HG03457 (cell line): ENCODE data around the gene MYO9B.

Source experiments
- ATAC-seq: cut with Tn5 transposase; IDR thresholded peaks from one replicate; pipeline ENCODE4 v1.9.1; 2021; ENCODE audit warnings: moderate number of reproducible peaks; ENCODE audit not compliant: unreplicated experiment

The MYO9B gene

DNA sequence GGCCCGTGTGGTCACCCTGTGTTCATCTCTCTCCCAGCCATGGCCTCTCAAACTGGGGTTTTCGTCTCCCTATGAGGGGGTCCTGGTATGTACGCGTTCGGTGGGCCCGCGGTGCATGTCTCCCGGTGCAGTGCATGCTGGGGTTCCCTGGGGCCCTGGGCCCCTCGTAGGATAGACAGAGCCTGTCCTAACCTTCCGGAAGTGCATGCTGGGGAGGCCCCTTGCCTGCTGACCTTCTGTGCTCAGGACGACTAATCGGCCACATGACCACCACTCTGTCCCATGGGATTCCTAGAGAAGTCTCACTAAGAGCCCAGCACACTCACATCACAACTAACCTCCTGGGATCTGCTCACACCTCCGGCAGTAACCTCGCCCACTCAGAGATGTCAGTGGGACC, 134.7 kb downstream of the MYO9B start:
- no peak for ATAC-seq

DNA sequence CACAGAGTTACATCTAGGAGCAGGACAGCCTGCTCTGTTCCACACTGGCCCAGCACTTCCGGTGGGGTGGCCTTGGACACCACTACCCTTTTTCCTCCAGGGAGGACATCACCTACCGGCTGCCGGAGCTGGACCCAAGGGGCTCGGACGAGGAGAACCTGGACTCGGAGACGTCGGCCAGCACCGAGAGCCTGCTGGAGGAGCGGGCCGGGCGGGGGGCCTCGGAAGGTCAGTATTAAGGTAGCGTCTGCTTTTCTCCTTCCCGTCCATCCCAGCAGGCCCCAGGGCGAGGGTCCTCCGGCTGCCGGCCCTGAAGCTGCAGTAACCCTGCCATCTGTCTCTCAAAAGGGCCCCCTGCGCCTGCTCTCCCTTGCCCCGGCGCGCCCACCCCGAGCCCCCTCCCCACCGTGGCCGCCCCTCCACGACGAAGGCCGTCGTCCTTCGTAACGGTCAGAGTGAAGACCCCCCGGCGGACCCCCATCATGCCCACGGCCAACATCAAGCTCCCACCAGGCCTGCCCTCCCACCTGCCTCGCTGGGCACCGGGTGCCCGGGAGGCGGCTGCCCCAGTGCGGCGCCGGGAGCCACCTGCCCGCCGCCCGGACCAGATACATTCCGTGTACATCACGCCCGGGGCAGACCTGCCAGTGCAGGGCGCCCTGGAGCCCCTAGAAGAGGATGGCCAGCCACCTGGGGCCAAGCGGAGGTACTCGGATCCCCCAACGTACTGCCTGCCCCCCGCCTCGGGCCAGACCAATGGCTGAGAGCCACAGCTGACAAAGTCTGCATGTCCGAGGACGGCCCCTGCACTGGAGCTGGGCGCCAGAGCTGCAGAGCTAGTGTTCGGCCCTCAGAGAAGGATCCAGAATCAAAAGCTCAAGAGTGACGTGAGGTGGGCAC, 136.2 kb downstream of the MYO9B start:
- no peak for ATAC-seq

DNA sequence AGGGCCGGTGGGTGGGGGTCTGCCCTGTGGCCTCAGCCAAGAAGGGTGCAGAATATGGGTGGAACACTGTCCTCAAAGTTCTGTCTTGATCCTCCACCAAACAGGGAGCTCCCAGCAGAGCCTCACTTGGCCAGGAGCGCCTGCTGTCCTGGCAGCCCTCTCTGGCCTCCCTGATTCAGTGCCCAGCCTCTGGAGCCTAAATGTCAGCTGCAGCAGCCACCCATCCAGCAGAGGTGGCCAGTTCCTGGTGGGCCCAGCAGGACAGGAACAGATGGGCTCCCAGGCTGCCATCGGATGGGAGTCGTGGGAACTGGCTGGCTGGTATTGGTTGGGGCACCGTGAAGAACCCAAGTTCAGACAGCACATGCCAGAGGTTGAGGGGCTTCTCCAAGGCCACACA, 137.8 kb downstream of the MYO9B start:
- ATAC-seq = no peak

DNA sequence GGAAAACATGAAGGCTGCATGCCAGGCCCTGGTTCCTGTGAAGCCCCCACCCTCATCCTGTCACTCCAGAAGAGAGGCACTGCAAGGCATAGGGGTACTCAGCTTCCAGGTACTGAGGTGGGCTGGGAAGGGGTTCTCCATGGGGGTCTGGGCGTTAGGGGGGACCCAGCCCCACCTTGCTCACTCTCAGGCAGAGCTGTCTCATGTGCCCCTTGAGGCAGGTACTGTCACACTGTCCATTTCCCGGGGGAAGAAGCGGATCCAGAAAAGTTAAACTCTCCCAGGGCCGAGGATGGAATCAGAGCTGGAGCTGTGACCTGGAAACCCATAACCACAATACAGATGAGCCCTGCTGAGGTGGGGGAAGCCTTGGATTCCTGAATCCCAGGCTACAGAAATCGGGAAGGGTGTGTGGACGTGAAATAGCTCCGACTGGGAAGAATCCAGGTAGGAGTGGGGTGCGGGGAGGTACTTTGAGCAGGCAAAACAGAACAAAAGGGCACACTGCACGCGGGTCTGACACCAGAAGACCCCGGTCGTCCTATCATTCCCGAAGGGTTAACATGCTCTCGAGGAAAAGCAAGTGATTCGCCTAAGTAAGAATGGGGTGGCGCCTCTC, 139.0 kb downstream of the MYO9B start:
- no peak for ATAC-seq

DNA sequence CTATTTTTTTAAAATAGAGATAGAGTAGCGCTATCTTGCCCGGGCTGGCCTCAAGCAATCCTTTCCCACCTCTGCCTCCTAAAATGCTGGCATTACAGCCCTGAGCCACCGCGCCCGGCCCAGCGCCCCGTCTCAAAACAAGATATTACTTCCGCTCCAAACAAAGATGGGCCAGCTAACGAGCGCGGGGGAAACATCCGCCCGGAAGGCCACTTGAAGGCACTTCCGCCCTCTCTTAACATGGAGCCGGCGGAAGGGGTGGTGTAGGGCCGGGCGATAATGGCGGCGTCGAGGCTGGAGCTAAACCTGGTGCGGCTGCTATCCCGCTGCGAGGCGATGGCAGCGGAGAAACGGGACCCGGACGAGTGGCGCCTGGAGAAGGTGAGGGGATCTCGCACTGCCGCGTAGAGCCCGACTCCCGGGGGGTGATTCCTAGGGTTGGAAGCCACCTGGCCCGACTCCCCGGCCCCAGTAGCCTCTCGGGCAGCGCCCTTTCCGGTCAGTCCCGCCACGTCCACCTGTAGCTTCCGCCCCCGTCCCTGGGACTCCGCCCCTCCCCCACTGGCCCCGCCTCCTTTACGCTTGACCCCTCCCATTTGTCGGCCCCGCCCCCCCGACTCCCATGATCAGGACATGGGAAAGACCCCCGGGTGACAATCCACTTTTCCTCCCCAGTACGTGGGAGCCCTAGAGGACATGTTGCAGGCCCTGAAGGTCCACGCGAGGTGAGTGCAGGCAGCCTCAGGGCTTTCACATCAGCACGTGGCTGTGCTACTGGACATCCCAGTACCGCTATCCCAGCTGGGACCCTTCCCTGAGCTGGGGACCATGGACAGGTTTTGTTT, 139.8 kb downstream of the MYO9B start, which contains the start of gene USE1:
TSS of gene USE1 (plus strand) at position 231 of the 845 bp plus-strand sequence. CDS start at position 280, 49 bp downstream.
- no peak for ATAC-seq

DNA sequence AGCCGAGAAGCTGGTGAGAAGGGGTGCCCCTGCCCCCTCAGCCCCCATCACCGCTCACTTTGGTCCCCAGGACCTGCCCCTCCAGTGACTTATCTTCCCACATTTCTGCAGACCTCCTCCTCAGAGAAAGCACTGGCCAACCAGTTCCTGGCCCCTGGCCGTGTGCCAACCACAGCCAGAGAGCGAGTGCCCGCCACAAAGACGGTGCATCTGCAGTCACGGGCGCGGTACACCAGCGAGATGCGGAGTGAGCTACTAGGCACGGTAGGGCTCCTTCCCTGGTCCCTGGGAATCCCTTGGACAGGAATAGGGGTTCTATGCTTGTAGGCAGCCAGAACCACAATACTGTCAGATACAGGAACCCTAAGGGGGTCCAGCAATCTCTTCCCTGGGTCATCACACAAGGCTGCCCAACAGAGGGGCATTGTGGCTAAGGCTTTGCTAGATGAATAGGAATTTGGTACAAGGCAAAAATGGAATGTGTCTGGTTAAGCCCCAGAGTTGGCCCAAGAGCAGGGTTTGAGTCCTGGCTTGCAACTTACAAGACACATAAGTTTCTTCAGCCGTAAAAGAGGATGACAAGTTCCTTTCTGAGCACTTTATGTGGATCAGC, 140.6 kb downstream of the MYO9B start:
- no peak for ATAC-seq

DNA sequence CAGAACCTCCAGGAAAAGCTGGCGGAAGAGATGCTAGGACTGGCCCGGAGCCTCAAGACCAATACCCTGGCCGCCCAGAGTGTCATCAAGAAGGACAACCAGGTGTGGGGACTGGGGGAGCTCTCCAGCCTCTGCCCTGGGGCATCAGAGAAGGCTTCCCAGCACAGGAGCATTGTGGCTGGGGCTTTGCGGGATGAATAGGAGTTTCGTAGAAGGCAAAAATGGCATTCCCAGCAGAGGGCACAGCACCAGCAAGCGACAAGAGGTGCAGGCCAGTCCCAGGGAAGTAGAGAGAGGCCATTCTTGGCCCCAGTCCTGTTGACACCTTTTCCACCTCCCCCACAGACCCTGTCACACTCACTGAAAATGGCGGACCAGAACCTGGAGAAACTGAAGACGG, 143.7 kb downstream of the MYO9B start:
- no peak for ATAC-seq

DNA sequence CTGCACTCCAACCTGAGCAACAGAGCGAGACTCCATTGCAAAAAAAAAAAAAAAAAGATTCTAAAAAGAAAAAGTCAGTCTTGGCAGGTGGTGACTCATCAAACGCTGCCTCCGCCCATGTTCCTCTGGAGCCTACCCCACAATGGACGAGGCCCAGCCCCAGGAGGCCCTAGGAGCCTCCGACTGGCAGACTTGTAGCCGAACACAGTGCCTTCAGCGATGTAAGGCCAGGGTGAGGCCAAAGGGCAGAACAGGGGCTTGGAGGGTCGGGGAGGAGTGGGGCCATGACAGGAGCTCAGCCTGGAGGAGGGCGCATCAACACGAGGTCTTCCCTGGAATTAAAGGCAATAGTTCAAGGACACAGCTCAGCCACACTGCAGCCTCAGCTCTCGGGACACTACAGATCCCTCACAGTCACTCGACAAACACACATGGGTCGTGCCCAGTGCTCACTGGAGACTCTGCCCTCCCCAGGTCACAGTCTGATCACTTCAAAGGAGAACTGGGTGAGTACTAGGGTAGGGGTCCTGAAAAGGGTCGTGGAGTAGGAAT, 144.7 kb downstream of the MYO9B start:
- no peak for ATAC-seq

DNA sequence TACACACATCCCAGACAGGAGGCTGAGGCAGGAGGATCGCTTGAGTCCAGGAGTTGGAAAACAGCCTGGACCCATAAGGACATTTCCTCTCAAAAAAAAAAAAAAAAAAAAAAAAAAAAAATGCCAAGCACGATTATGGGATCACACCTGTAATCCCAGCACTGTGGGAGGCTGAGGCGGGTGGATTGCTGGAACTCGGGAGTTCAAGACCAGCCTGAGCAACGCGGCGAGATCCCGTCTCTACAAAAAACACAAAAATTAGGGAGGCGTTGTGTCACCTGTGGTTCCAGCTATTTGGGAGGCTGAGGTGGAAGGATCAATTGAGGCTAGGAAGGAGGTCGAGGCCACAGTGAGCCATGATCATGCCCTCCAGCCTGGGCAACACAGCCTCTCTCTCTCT, 149.5 kb downstream of the MYO9B start:
- ATAC-seq = no peak

DNA sequence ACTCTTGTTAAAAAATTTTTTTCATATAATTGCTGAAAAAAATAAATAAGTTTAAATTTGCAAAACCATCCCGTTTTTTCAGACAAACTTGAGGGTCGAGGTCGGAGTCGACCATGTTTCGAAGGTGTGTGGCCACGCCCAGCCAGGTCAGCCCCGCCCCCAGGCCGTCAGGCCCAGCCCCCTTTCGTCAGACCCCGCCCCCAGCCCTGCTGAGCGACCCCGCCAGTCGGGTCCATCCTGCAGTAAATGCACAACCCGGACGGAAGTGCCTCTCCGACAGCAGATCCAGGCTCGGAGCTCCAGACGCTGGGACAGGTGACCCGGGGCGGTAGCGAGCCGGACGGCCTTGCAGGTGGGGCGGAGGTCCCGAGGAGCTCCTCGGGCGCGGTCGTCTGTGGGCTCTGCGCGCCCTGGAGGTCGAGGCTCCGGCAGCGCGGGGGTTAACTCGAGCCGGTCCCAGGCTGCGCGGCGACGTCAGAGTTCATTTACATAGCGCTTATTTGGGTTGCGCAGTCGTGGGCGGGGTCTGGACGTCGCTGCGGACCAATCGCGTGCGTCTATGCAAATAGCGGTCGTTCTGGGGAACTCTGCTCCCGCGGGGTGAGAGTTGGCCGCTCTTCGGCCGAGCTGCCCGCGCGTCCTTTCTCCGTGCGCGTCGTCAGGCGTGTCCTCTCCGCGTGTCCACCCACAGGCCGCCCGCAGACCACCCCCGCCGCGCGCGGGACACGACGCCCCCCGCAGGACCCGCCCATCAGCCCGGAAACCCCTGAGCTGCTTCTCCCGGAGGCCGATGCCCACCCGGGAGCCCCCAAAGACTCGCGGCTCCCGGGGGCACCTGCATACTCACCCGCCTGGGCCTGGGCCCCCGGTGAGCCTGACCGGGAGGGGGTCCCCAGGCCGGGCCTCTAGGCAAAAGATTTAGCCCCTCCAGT, 150.7 kb downstream of the MYO9B start, which contains the start of gene OCEL1:
TSS of gene OCEL1 (plus strand) at position 225 of the 932 bp plus-strand sequence. CDS start at position 247, 22 bp downstream.
- peak; percentile 78 for ATAC-seq

DNA sequence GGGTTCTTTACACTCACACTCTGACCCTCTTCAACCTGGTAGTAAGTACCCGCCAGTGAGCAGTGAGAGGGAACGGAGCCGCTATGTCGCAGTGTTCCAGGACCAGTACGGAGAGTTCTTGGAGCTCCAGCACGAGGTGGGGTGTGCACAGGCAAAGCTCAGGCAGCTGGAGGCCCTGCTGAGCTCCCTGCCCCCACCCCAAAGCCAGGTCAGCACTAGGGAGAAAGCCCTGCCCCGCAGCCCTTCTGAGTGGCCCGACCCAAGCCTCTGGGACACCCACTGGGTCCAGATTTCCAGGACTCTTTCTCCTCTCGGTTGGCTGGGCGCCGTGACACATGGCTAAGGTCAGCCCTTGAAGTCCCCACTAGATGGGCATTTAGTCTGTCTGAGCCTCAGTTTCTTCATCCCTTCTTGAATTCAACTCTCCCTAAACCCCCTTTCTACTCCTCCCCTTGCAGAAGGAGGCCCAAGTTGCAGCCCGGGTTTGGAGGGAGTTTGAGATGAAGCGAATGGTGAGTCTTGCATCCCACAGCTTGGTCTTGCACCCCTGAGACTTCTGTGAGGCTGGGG, 152.3 kb downstream of the MYO9B start:
- no peak for ATAC-seq

DNA sequence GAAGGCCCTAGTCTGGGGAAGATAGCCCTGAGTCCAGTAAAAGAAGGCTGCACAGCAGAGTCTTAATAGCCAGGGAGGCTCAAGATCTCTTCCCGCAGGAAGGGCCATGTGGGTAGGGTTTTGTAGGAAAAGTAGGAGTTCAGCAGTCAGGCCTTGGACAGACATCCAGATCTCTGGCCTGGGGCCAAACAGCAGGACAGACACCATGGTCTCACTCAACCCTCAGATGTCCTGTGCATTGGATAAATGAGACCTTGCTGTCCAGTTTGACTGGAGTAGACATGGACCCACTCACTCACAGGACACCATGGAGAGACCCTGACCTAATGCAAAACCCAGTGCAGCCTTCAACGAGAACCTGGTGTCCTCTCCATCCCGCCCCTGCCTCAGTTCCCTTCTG, 154.3 kb downstream of the MYO9B start:
- no peak for ATAC-seq

DNA sequence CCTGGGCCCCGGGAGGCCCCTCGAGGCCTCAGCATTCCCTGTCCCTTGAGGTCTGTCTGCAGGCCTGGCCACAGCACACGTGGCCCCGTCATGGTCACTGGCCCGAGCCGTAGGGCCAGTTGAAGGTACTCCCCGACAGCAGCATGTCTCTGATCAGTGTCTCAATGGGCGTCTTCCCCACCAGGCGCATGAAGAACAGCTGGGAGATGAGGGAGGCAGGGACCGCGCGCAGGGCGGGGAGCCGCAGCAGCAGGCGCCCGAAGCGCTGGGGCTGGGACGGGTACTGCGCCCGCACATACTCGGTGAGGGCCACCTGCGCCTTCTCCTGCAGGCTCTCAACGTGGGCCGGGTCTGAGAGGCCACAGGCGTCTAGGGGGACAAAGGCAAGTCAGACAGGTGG, 156.7 kb downstream of the MYO9B start:
- ATAC-seq = no peak

DNA sequence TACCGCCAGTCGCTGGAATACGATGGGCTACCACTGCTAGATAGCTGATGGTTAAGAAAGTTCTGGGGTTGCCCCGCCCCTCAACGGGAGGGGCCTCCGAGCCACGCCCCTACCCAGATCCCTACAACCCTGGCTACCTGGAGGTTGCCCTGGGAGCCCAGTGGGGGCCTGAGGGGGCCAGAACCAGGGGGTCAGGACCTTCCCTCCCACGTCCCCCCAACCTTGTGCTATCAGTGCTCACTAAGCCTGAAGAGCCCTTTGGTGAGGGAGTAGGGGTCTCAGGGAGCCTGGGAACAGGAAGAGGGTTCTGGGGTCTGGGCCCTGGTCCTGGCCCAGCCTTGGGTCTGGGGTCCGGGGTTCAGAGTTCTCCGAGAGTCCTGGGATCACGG, 159.3 kb downstream of the MYO9B start:
- ATAC-seq = no peak

DNA sequence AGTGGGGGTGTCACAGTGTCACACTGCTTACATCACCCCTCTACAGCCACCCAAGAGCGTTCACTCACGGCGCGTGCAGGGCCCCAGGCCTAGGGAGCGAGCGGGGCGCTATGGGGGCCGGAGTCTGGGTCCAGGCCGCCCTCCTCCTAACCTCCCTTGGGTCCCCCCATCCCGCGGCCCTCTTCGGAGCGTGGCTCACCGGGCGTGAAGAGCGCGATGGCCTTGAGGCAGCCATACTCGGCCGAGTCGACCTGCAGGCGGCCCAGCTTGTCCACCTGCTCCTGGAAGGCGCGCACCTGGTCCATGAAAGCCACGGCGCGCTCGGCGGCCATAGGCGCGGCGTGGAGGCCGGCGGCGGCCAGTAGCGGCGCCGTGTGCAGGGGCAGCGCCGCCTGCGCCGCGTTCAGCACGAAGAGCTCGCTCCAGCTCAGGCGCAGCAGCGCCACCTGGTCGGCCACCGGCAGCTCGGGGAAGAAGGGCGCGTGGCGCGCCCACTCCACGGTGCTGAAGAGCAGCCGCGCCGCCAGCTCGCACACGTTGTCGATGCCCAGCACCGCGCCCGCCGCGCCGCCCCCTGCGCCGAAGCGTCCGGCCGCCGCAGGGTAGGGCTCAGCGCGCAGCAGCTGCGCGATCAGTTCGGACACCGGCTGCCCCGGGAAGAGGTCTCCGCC, 159.9 kb downstream of the MYO9B start:
- no peak for ATAC-seq

DNA sequence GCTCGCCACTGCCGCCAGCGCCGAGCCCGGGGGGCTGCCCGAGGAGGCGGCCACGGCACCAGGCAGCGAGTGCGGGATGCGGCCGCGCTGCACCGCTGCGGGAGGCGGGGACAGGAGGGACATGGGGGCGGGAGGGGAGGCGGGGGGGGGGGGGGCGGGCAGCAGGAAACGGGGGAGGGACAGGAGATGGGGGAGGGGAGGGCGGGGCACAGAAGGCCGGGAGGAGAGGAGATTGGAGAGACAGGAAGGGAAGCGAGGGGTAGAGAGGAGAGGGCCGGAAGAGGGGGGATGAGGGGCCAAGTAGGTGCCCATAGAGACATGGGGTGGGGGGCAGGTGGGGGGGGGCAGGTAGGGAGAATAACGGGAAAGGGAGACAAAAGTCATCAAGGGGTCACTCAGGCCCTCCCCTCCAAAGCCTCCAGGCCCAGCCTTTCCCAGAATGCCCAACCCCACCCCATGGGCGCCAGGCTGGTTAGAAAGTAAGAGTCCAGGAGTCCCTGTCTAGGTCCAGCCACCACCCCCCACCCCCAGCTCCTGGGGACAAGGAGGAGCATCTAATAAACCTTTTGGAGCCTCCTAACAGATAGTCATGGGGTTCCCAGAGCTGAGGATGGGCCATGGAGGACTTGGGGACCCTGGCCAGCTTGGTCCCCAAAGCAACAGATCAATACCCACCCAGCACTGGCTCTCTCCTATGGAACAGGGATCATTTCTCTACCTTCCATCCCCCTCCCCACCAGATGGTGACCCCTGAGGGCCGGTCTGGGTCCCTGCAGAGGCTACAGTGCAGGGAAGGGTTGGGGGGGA, 160.6 kb downstream of the MYO9B start:
- no peak for ATAC-seq

DNA sequence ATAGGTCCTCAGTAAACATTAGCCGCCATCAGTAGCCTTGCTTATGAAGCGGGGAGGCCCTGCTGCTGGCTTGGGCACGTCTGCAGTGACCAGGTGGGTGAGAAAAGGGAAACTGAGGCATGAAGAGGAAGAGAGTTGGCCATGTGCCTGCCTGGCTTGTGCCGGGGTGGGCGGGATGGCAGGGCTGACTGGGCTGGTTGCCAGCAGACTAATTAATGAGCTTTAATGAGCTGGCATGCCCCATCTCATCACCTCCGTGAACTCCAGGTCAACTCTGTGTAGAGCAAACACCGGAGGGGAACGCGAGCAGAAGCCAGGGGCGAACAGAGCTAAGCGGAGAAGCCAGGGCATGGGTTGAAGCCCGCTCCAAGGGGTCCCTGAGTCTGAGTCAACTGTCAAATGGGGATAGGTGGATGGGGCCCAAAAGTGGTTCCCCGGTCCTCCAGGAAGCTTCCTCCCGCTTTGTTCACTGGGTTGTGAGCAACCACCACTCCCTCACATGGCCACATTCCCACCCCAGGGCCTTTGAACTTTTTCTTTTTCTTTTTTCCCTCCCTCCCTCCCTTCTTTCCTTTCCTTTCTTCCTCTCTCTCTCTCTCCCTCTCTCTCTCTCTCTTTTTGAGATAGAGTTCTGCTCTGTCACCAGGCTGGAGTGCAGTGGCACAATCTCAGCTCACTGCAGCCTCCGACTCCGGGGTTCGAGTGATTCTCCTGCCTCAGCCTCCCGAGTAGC, 161.4 kb downstream of the MYO9B start:
- ATAC-seq = no peak
